Endothelial cell of umbilical vein (primary cell): Measurements from ENCODE around the gene EFEMP1.

Source experiments
- EZH2 ChIP-seq: IDR thresholded peaks from 2 replicates; pipeline ENCODE4 v1.6.1; 2012; ENCODE audit warnings: borderline replicate concordance, low read depth, mild to moderate bottlenecking, moderate library complexity, low read length, inconsistent platforms; ENCODE audit not compliant: severe bottlenecking
- POLR2AphosphoS5 ChIP-seq: IDR thresholded peaks from 2 replicates; pipeline ENCODE4 v1.6.1; 2012; ENCODE audit warnings: low read depth, mild to moderate bottlenecking, control low read depth, low read length, moderate library complexity; ENCODE audit not compliant: insufficient read depth

DNA sequence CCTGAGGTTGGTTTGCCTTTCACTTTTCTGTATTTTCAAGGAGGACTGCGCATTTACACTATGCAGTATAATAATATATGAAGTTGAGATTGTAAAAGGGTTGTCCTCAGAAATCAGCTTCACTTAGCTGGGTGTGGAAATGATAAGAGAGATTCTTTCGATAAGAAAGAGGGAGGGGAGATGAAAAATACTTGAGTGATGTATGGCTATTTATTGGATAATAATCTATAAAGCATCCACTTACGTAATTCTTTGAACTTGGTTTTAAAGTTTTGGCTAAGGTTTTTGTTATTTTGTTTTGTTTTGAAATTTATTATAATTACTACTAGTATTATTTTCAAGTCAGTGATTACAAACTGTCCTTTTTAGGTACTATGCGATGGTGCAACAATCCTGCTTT lies 40.6 kb downstream of the EFEMP1 start:
- no peak for TF ChIP-seq POLR2AphosphoS5
- TF ChIP-seq EZH2 = no peak
